Esophagus muscularis mucosa (tissue), 4 donors: ENCODE data around the gene F7. TPM values are rescaled to one million over a fixed set of nuclear protein-coding genes. Genes with fewer than 3 reads are reported as not detected.

Experiments used
- DNase-seq: peaks from one replicate; pipeline ENCODE4 v3.0.0-alpha.2; 2017; ENCODE audit errors: extremely low spot score
- H3K27ac ChIP-seq, 4 donors: fragments of 200-600 bp; sonication (generic); replicated peaks in 1 of 4; 1 replicate in 3 of 4; 2 replicates in 1 of 4; pipeline ENCODE4 v1.5.1; 2016 to 2019; ENCODE audit warnings: mild to moderate bottlenecking in 1 of 4
- H3K27me3 ChIP-seq, 4 donors: fragments of 200-600 bp; sonication (generic); one replicate each; pipeline versions ENCODE4 v1.5.1 to v1.6.0; 2016 to 2019
- H3K36me3 ChIP-seq, 4 donors: fragments of 200-600 bp; sonication (generic); one replicate each; pipeline ENCODE4 v1.5.1; 2016 to 2019
- H3K4me1 ChIP-seq, 4 donors: fragments of 200-600 bp; sonication (generic); one replicate each; pipeline ENCODE4 v1.5.1; 2016 to 2019
- H3K4me3 ChIP-seq, 4 donors: fragments of 200-600 bp; sonication (generic); 1 replicate in 2 of 4; 2 replicates in 2 of 4; pipeline ENCODE4 v1.5.1; 2016 to 2019; ENCODE audit warnings: mild to moderate bottlenecking in 4 of 4, moderate library complexity in 1 of 4
- H3K9me3 ChIP-seq, 4 donors: fragments of 200-600 bp; sonication (generic); 1 replicate in 3 of 4; 2 replicates in 1 of 4; pipeline ENCODE4 v1.5.1; 2016 to 2019
- EP300 ChIP-seq: sonication (generic); formaldehyde crosslinking; IDR thresholded peaks from one replicate; pipeline ENCODE4 v1.6.1; 2017; ENCODE audit warnings: antibody characterized with exemption
- POLR2A ChIP-seq: fragments of 450-650 bp; IDR thresholded peaks from one replicate; pipeline ENCODE4 v1.6.1; 2017; ENCODE audit warnings: antibody characterized with exemption, moderate library complexity, mild to moderate bottlenecking, low read depth
- POLR2AphosphoS5 ChIP-seq, 2 donors: sonication (generic); formaldehyde crosslinking; IDR thresholded peaks; one replicate each; pipeline ENCODE4 v1.6.1; 2017; ENCODE audit warnings: antibody characterized with exemption in 2 of 2
- WGBS: methylation state at CpG from one replicate; pipeline ENCODE4 v1.1.5; 2018; 5-methylcytosine and 5-hydroxymethylcytosine counted together
- intact Hi-C: fragments of 100-400 bp; cut with DNase I; formaldehyde crosslinking; loops from one replicate; pipeline ENCODE4 v1.15.1; 2023
- total RNA-seq, 4 donors: library from RNA; depleted of rRNA; stranded (reverse); fragments of >200 nt; gene quantifications; one replicate each; pipeline versions ENCODE4 v1.1.0 to v1.2.1, GENCODE V29; 2016
- TF ChIP-seq, protein P1 (sequence below), 3 experiments: fragments of 200-600 bp in 2 of 3; fragments of 450-650 bp in 1 of 3; sonication (generic) in 2 of 3; IDR thresholded peaks; one replicate each; pipeline ENCODE4 v1.5.1; 2017 to 2019; ENCODE audit warnings: antibody characterized with exemption in 3 of 3, mild to moderate bottlenecking in 2 of 3, moderate library complexity in 1 of 3

F7 gene
- total RNA-seq, 4 donors from 2014 or later: 0.66 to 1.6 TPM; not detected in 2

GRCh38 chr13:113155201-113155600 is 49.6 kb downstream of the F7 start:
- WGBS: 91% methylated on average over 3 of the region's 3 CpGs

DNA sequence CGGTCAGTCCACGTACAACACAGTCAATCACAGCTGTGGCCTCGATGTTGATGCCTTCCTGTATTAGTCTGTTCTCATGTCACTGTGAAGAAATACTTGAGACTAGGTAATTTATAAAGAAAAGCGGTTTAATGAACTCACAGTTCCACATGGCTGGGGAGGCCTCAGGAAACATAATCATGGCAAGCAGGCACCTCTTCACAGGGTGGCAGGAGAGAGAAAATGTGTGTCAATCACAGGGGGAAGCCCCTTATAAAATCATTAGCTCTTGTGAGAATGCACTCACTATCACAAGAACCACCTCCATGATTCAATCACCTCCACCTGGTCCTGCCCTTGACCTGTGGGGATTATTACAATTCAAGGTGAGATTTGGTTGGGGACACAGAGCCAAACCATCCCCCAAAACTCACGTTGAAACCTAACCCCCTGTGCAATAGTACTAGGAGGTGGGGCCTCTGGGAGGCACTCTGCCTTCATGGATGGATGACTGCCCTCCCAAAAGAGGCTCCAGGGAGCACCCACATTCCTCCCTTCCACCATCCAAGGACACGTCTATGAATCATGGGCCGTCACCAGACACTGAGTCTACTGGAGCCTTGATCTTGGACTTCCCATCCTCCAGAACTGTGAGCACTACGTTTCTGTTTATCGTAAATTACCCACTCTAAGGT is 50.5 kb downstream of the F7 start:
- intact Hi-C loops: loop anchor here (2.0 to 10.0 kb wide), 2 partner anchors 53 to 329 kb away; partner anchors contain the start of genes CUL4A and PCID2
- Histone ChIP-seq H3K4me1 (peaks cover 18 to 25% (median 22%) of the 10 kb centered on the region in 4 donors), H3K9me3 (no peaks in the 10 kb centered on the region), H3K4me3 (no peak overlapping the region), H3K27ac (no peak overlapping the region), H3K27me3 (peaks cover 0 to 21% (median 2%) of the 10 kb centered on the region in 4 donors), H3K36me3 (no peaks in the 10 kb centered on the region)
- 92% methylated on average over 8 of the region's 9 CpGs for WGBS
- TF ChIP-seq EP300: no peak
- TF ChIP-seq POLR2A: no peak
- TF ChIP-seq, protein P1, sequence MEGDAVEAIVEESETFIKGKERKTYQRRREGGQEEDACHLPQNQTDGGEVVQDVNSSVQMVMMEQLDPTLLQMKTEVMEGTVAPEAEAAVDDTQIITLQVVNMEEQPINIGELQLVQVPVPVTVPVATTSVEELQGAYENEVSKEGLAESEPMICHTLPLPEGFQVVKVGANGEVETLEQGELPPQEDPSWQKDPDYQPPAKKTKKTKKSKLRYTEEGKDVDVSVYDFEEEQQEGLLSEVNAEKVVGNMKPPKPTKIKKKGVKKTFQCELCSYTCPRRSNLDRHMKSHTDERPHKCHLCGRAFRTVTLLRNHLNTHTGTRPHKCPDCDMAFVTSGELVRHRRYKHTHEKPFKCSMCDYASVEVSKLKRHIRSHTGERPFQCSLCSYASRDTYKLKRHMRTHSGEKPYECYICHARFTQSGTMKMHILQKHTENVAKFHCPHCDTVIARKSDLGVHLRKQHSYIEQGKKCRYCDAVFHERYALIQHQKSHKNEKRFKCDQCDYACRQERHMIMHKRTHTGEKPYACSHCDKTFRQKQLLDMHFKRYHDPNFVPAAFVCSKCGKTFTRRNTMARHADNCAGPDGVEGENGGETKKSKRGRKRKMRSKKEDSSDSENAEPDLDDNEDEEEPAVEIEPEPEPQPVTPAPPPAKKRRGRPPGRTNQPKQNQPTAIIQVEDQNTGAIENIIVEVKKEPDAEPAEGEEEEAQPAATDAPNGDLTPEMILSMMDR (IDR thresholded peaks at IDR 0.05): no peak
- no peak for TF ChIP-seq POLR2AphosphoS5 (IDR thresholded peaks at IDR 0.05)
- no peak for DNase-seq

More at GRCh38 chr13:113155201-113155600, 49.6 kb downstream of the F7 start:
- DNase-seq: no peak
- intact Hi-C loops: loop anchor here (2.0 to 10.0 kb wide), 2 partner anchors 54 to 330 kb away; partner anchors contain the start of genes CUL4A and PCID2
- Histone ChIP-seq H3K27me3 (peaks cover 0 to 15% (median 0%) of the 10 kb centered on the region in 4 donors), H3K4me1 (peaks cover 18 to 25% (median 22%) of the 10 kb centered on the region in 4 donors), H3K27ac (no peak overlapping the region), H3K9me3 (no peaks in the 10 kb centered on the region), H3K4me3 (no peak overlapping the region), H3K36me3 (no peaks in the 10 kb centered on the region)
- no peak for TF ChIP-seq EP300
- no peak for TF ChIP-seq POLR2AphosphoS5 (IDR thresholded peaks at IDR 0.05)
- no peak for TF ChIP-seq POLR2A
- TF ChIP-seq, protein P1 (IDR thresholded peaks at IDR 0.05): no peak

GRCh38 chr13:113157206-113157928 is 51.8 kb downstream of the F7 start:
- Histone ChIP-seq H3K27me3 (peaks cover 0 to 27% (median 5%) of the 10 kb centered on the region in 4 donors), H3K36me3 (no peaks in the 10 kb centered on the region), H3K27ac (no peak overlapping the region), H3K4me1 (peaks cover 13 to 20% (median 18%) of the 10 kb centered on the region in 4 donors), H3K4me3 (no peak overlapping the region), H3K9me3 (no peaks in the 10 kb centered on the region)
- WGBS: 68% methylated on average over 12 of the region's 12 CpGs
- TF ChIP-seq, protein P1 (IDR thresholded peaks at IDR 0.05): no peak
- TF ChIP-seq POLR2AphosphoS5 (IDR thresholded peaks at IDR 0.05): no peak
- no peak for TF ChIP-seq POLR2A
- no peak for TF ChIP-seq EP300
- intact Hi-C loops: loop anchor here (10.0 kb wide), 1 partner anchor 327 kb away; no protein-coding TSS in a partner anchor
- DNase-seq: no peak

DNA sequence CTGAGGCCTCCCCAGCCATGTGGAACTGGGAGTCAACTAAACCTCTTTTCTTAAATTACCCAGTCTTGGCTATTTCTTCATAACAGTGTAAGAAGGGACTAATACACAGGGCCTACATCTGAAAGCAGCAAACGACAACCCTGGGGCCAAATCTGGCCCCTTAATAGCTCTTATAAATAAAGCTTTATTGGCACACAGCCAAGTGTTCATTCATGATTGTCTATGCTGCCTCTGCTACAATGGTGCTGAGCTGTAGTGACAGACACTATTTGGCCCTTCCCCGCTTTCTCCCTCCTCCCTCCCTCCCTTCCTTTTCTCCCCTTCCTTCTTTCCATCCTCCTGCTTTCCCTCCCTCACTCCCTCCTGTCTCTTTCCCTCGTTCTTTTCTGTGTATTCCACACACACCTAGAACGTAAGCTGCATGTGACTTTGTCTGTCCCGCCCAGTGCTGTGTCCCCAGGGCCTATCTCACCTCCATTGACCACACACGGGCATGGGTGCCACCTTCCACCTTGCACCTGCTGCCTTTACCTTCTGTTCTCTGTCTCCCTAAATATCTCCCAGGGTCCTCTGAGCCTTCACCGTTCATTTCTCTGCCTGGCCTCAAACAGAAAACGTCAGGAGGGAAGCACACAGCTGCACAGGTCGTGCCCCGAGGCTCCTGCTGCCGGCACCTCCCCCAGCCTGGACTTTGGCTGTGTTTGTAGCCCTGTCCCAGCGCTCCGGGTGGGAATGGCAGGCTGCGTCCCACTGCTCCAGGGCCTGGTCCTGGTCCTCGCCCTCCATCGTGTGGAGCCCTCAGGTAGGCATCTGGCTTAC is 52.5 kb downstream of the F7 start, which contains the start of gene PROZ:
TSS of gene PROZ (plus strand) at position 720 of the 819 bp plus-strand sequence. CDS start at position 733, 13 bp downstream.
- 62% methylated on average over 11 of the region's 16 CpGs for WGBS
- intact Hi-C loops: loop anchor here (10.0 kb wide), 1 partner anchor 327 kb away; no protein-coding TSS in a partner anchor

More for the DNA sequence above, 52.5 kb downstream of the F7 start, which contains the start of gene PROZ:
- no peak for DNase-seq
- Histone ChIP-seq H3K27ac (no peak within 1 kb of the TSS), H3K4me3 (no peak within 1 kb of the TSS), H3K9me3 (no peaks in the 10 kb centered on the region), H3K27me3 (peaks cover 0 to 33% (median 7%) of the 10 kb centered on the region in 4 donors), H3K4me1 (peaks cover 6 to 12% (median 10%) of the 10 kb centered on the region in 4 donors), H3K36me3 (no peaks in the 10 kb centered on the region)
- no peak for TF ChIP-seq POLR2AphosphoS5 (IDR thresholded peaks at IDR 0.05)
- TF ChIP-seq EP300: no peak
- TF ChIP-seq POLR2A: no peak
- TF ChIP-seq, protein P1 (IDR thresholded peaks at IDR 0.05): no peak
